SK-N-SH (cell line): ENCODE measurements around the gene IGF2BP3. TPM values are rescaled to one million over a fixed set of nuclear protein-coding genes. Genes with fewer than 3 reads are reported as not detected.

Experiments
- CTCF ChIA-PET: fragments of 300-600, 350-600 bp; formaldehyde crosslinking; extraction: SDS; loops from one replicate; lab custom pipeline; 2021; lab: Yijun Ruan, JAX
- POLR2A ChIA-PET: fragments of 350-600 bp; sonication (Branson Sonifier 250); formaldehyde crosslinking; extraction: SDS; loops from one replicate; lab custom pipeline; 2020; ENCODE audit warnings: antibody characterized with exemption, inconsistent platforms; lab: Yijun Ruan, JAX
- DNase-seq: peaks from one replicate; pipeline ENCODE4 v3.0.0; 2012
- H2AFZ ChIP-seq: fragments of 200-600 bp; sonication (generic); 2 replicates; pipeline ENCODE4 v1.8.1; 2016; ENCODE audit warnings: antibody characterized with exemption, mild to moderate bottlenecking, low read depth
- H3F3A ChIP-seq: fragments of 200-600 bp; sonication (generic); replicated peaks from 2 replicates; pipeline ENCODE3; 2016; ENCODE audit warnings: antibody characterized with exemption, mild to moderate bottlenecking; ENCODE audit not compliant: insufficient read depth
- H3K27ac ChIP-seq, 2 experiments: fragments of 200-500 bp in 1 of 2; fragments of 200-600 bp in 1 of 2; sonication (Bioruptor generic) in 1 of 2; sonication (generic), shearing (Covaris generic) in 1 of 2; 2 replicates each; pipeline versions ENCODE4 v1.5.1 to v1.6.1; 2014 to 2016; ENCODE audit warnings: low read depth in 2 of 2, inconsistent platforms in 1 of 2, low read length in 1 of 2, mild to moderate bottlenecking in 1 of 2, mixed read lengths in 1 of 2
- H3K27me3 ChIP-seq: fragments of 200-600 bp; sonication (generic), shearing (Covaris generic); 2 replicates; pipeline ENCODE4 v1.6.1; 2016; ENCODE audit warnings: mixed run types; ENCODE audit not compliant: insufficient read depth
- H3K36me3 ChIP-seq, 2 experiments: fragments of 200-500 bp in 1 of 2; fragments of 200-600 bp in 1 of 2; sonication (Bioruptor generic) in 1 of 2; sonication (generic) in 1 of 2; replicated peaks in 1 of 2; 2 replicates each; pipeline versions ENCODE3 to v1.5.1; 2014 to 2016; ENCODE audit warnings: low read length in 1 of 2, mild to moderate bottlenecking in 1 of 2; ENCODE audit not compliant: insufficient read depth in 2 of 2, control insufficient read depth in 1 of 2
- H3K4me1 ChIP-seq, 2 experiments: fragments of 200-500 bp in 1 of 2; fragments of 200-600 bp in 1 of 2; sonication (Bioruptor generic) in 1 of 2; sonication (generic), shearing (Covaris generic) in 1 of 2; 2 replicates each; pipeline versions ENCODE4 v1.5.1 to v1.6.1; 2014 to 2016; ENCODE audit warnings: low read depth in 1 of 2, low read length in 1 of 2, mixed run types in 1 of 2; ENCODE audit not compliant: insufficient read depth in 2 of 2, control insufficient read depth in 1 of 2
- H3K4me2 ChIP-seq: fragments of 200-600 bp; sonication (generic), shearing (Covaris generic); 2 replicates; pipeline ENCODE4 v1.6.1; 2017; ENCODE audit warnings: mixed run types
- H3K4me3 ChIP-seq, 2 experiments: fragments of 200-500 bp in 1 of 2; fragments of 200-600 bp in 1 of 2; sonication (Bioruptor generic) in 1 of 2; sonication (generic), shearing (Covaris generic) in 1 of 2; 2 replicates each; pipeline versions ENCODE4 v1.5.1 to v1.8.1; 2014 to 2016; ENCODE audit warnings: low read depth in 2 of 2, inconsistent platforms in 1 of 2, low read length in 1 of 2, mild to moderate bottlenecking in 1 of 2, mixed read lengths in 1 of 2, moderate library complexity in 1 of 2
- H3K79me2 ChIP-seq: fragments of 200-600 bp; sonication (generic); 2 replicates; pipeline ENCODE4 v1.8.1; 2017; ENCODE audit warnings: mild to moderate bottlenecking; ENCODE audit not compliant: insufficient read depth
- H3K9ac ChIP-seq: fragments of 200-600 bp; sonication (generic); 2 replicates; pipeline ENCODE4 v1.6.1; 2017; ENCODE audit warnings: mixed run types
- H3K9me2 ChIP-seq: fragments of 200-600 bp; sonication (generic); 2 replicates; pipeline ENCODE4 v1.6.1; 2017; ENCODE audit warnings: mixed run types
- H3K9me3 ChIP-seq: fragments of 200-600 bp; sonication (generic); 2 replicates; pipeline ENCODE4 v1.6.1; 2017; ENCODE audit warnings: mixed run types, mild to moderate bottlenecking, moderate library complexity
- H4K20me1 ChIP-seq: fragments of 200-600 bp; sonication (generic); 2 replicates; pipeline ENCODE4 v1.6.1; 2017; ENCODE audit warnings: mild to moderate bottlenecking, mixed run types; ENCODE audit not compliant: insufficient read depth
- ELF1 ChIP-seq: IDR thresholded peaks from 2 replicates; pipeline ENCODE4 v1.4.0; 2012
- EZH2phosphoT487 ChIP-seq: fragments of 200-600 bp; sonication (generic); IDR thresholded peaks from 2 replicates; pipeline ENCODE4 v1.6.1; 2017; ENCODE audit warnings: low read depth, mixed run types, mild to moderate bottlenecking, antibody characterized with exemption, moderate library complexity, borderline replicate concordance
- FOSL2 ChIP-seq: IDR thresholded peaks from 2 replicates; pipeline ENCODE4 v1.4.0; 2012; ENCODE audit warnings: low read depth, mild to moderate bottlenecking, moderate library complexity, borderline replicate concordance
- FOXJ3 ChIP-seq: sonication (generic); formaldehyde crosslinking; IDR thresholded peaks from 2 replicates; pipeline ENCODE4 v1.5.1; 2020; ENCODE audit warnings: mild to moderate bottlenecking, missing genetic modification reagents
- GATA2 ChIP-seq: sonication (generic); formaldehyde crosslinking; IDR thresholded peaks from 2 replicates; pipeline ENCODE4 v1.5.0; 2020; ENCODE audit warnings: mild to moderate bottlenecking, missing genetic modification reagents
- IRF3 ChIP-seq: fragments of 150-350 bp; IDR thresholded peaks from 2 replicates; pipeline ENCODE4 v1.6.1; 2016; ENCODE audit warnings: mild to moderate bottlenecking, low read depth, low read length
- MEF2A ChIP-seq: IDR thresholded peaks from 2 replicates; pipeline ENCODE4 v1.4.0; 2012; ENCODE audit warnings: low read depth, borderline replicate concordance
- MXI1 ChIP-seq: IDR thresholded peaks from 2 replicates; pipeline ENCODE4 v1.6.1; 2012; ENCODE audit warnings: mild to moderate bottlenecking, low read depth, low read length, improper control_type of control experiment
- NFIC ChIP-seq: IDR thresholded peaks from 2 replicates; pipeline ENCODE4 v1.4.0; 2012; ENCODE audit warnings: borderline replicate concordance
- PBX3 ChIP-seq: IDR thresholded peaks from 2 replicates; pipeline ENCODE4; 2012
- POLR2AphosphoS5 ChIP-seq: IDR thresholded peaks from 2 replicates; pipeline ENCODE4 v1.6.1; 2012; ENCODE audit warnings: low read depth, low read length
- RAD21 ChIP-seq: IDR thresholded peaks from 2 replicates; pipeline ENCODE4 v1.6.1; 2012; ENCODE audit warnings: mild to moderate bottlenecking, low read length
- RXRA ChIP-seq: IDR thresholded peaks from 2 replicates; pipeline ENCODE4 v1.4.0; 2012; ENCODE audit warnings: low read depth, mild to moderate bottlenecking, borderline replicate concordance
- SMC3 ChIP-seq: IDR thresholded peaks from 2 replicates; pipeline ENCODE4 v1.6.1; 2012; ENCODE audit warnings: low read depth, low read length, improper control_type of control experiment
- TCF12 ChIP-seq: IDR thresholded peaks from 2 replicates; pipeline ENCODE4 v1.4.0; 2012
- TEAD4 ChIP-seq: IDR thresholded peaks from 2 replicates; pipeline ENCODE4 v1.4.0; 2012; ENCODE audit warnings: mild to moderate bottlenecking, borderline replicate concordance; ENCODE audit not compliant: insufficient read depth
- USF2 ChIP-seq: fragments of 150-350 bp; IDR thresholded peaks from 2 replicates; pipeline ENCODE4 v1.6.1; 2017; ENCODE audit warnings: antibody characterized with exemption, low read length, low read depth, borderline replicate concordance
- YY1 ChIP-seq: IDR thresholded peaks from 2 replicates; pipeline ENCODE4 v1.4.0; 2012; ENCODE audit warnings: low read depth, mild to moderate bottlenecking
- WGBS: methylation state at CpG from one replicate; pipeline ENCODE4 v1.1.6; 2017; ENCODE audit warnings: low lambda C conversion rate; 5-methylcytosine and 5-hydroxymethylcytosine counted together
- polyA plus RNA-seq, 3 experiments: library from polyadenylated mRNA; depleted of rRNA; stranded (reverse); fragments of >200 nt; gene quantifications; 2 replicates each; pipeline ENCODE4 v1.2.3, GENCODE V29; 2012
- small RNA-seq, 7 experiments: library from RNA; depleted of rRNA; stranded (forward); fragments of <200 nt; gene quantifications; one replicate each; pipeline ENCODE3, GENCODE V24; 2012

The IGF2BP3 gene
- polyA plus RNA-seq, 1 of the 3 experiments (the other 2 are of a cell fraction): 34.4 TPM

GRCh38 chr7:23261843-23262452, 208.3 kb downstream of the IGF2BP3 start (continued):
- no peak for TF ChIP-seq IRF3
- no peak for TF ChIP-seq TEAD4
- peak; percentile 90 for TF ChIP-seq RAD21
- no peak for TF ChIP-seq ELF1
- no peak for TF ChIP-seq GATA2 (CRISPR knock-in tag)
- TF ChIP-seq USF2: no peak
- TF ChIP-seq TCF12: no peak
- TF ChIP-seq YY1: no peak
- no peak for TF ChIP-seq RXRA

GRCh38 chr7:23260371-23260770, 209.9 kb downstream of the IGF2BP3 start:
- no peaks in the 10 kb centered on the region for H3K36me3 ChIP-seq
- H3K9me3 ChIP-seq: no peaks in the 10 kb centered on the region
- no peak overlapping the region for H3K4me3 ChIP-seq
- H3K27me3 ChIP-seq: no peaks in the 10 kb centered on the region
- TF ChIP-seq GATA2 (CRISPR knock-in tag) (no peak), SMC3 (no peak), RXRA (no peak), FOXJ3 (CRISPR knock-in tag) (no peak), EZH2phosphoT487 (no peak), NFIC (no peak), TEAD4 (no peak), PBX3 (no peak), ELF1 (no peak), POLR2AphosphoS5 (no peak), IRF3 (no peak), FOSL2 (no peak), MEF2A (no peak), MXI1 (no peak)
- H3F3A ChIP-seq: peaks cover 5% of the 10 kb centered on the region
- H3K27ac ChIP-seq: no peak overlapping the region
- ChIA-PET POLR2A (no interaction called here), CTCF (interaction anchor here (1.1 to 23.9 kb wide), 11 partner anchors 8 to 286 kb away, joined by 3 to 359 read pairs (median 6); partner anchors contain the start of gene GPNMB)
- H2AFZ ChIP-seq: no peak overlapping the region
- H3K9me2 ChIP-seq: no peaks in the 10 kb centered on the region
- no peak overlapping the region for H3K9ac ChIP-seq
- no peaks in the 10 kb centered on the region; a peak in 1 of 4 replicates for H3K4me1 ChIP-seq
- H3K4me2 ChIP-seq: no peak overlapping the region
- no peak for DNase-seq
- H3K79me2 ChIP-seq: no peaks in the 10 kb centered on the region
- no peaks in the 10 kb centered on the region for H4K20me1 ChIP-seq
- WGBS: 82% methylated on average over 10 of the region's 10 CpGs

Small RNA genes within 50 kb of the gene (small RNA-seq; reads per million reads assigned to genes)
- gene AC079780.1 (0 reads per million in 7 experiments), gene RF00019 (0 reads per million in 7 experiments), gene RNU7-143P (0 to 0.21 (median 0) reads per million in 7 experiments), gene SNORD65C (0 to 2.0 (median 0) reads per million in 7 experiments)

Other genes starting within 250 kb of the IGF2BP3 start
- 13.8 and 24.9 TPM in 2 replicates for gene GPNMB, start 223.7 kb downstream of the IGF2BP3 start, polyA plus RNA-seq (2012; rRNA removed)
- gene MALSU1, start 171.2 kb downstream of the IGF2BP3 start, polyA plus RNA-seq (2012; rRNA removed): 93.6 and 102 TPM in 2 replicates
- 62.1 and 84.6 TPM in 2 replicates for gene TRA2A, start 61.5 kb upstream of the IGF2BP3 start, polyA plus RNA-seq (2012; rRNA removed)
- 5.5 and 6.8 TPM in 2 replicates for gene CCDC126, start 126.9 kb upstream of the IGF2BP3 start, polyA plus RNA-seq (2012; rRNA removed)
- gene FAM221A, start 209.7 kb upstream of the IGF2BP3 start, polyA plus RNA-seq (2012; rRNA removed): 9.7 and 10.5 TPM in 2 replicates
- gene STK31, start 239.7 kb upstream of the IGF2BP3 start, polyA plus RNA-seq (2012; rRNA removed): 0.02 and 0.05 TPM in 2 replicates